NCI-H2081 treated with DMSO at 0.1 percent for 48 hours (cell line): ENCODE results near the gene ABLIM2.

Experiments
- DNase-seq: peaks from one replicate; lab custom pipeline; 2025; lab: John Stamatoyannopoulos, UW

The ABLIM2 gene

DNA sequence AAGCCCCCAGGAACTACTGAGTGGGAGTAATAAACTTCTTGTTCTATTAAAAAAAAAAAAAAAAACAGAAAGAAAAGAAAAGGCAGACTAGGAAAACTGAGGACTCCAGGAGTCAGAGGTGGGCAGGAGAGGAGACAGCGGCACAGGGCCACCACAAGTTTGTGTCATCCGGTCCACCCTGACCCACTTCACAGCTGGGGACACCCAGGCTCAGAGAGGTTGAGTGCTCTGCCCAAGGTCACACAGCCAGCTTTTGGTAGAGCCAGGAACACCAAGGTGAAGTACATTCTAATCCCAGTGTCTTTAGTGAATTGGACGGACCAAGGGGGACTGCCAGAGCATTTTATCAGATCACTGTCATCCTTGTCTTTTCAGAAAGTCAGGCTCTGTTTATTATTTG is 16.4 kb upstream of the ABLIM2 start:
- no peak for DNase-seq

- DNase-seq = no peak
These were observed 15.1 kb upstream of the ABLIM2 start for GRCh38 chr4:8173492-8174242.

- no peak for DNase-seq
These were observed 13.6 kb upstream of the ABLIM2 start for GRCh38 chr4:8171984-8172924.

DNA sequence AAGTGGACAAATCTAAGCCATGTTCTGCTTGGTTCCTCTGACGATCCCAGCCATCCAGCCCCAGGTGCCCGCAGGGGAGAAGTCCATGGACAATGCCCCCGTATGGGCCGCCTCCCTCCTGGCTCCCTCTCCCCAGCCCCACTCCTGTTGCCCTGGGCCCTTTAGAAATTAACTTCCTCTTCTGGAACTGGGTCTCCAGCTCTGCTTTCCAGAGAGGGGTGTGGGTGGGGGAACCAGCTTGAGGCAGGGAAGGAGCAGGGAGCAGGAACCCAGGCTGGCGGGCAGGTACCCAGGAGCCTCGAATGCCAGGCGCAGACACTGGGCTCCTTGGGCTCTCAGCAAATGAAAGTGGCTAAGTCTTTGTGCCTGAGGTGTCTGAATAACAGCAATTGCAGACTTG is 12.7 kb upstream of the ABLIM2 start:
- DNase-seq = no peak

DNA sequence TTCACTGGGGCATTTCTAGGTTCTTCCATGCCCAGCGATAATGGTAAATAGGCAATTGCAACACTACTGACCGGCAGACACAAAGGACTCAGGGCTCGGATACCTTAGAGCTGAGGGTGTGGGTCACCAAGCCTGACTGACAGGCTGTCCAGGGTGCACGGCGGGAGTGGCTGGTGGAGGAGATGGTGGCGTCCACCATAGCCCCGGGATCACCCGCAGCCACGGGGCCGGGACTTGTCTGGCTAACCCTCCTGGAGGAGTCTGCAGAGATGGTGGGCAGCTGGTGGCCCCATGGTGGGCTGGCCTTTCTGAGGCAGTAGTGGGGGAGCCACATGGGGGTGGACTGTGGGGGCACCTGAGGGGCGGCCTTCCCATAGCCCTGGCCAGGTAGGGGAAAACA is 11.7 kb upstream of the ABLIM2 start:
- no peak for DNase-seq

DNA sequence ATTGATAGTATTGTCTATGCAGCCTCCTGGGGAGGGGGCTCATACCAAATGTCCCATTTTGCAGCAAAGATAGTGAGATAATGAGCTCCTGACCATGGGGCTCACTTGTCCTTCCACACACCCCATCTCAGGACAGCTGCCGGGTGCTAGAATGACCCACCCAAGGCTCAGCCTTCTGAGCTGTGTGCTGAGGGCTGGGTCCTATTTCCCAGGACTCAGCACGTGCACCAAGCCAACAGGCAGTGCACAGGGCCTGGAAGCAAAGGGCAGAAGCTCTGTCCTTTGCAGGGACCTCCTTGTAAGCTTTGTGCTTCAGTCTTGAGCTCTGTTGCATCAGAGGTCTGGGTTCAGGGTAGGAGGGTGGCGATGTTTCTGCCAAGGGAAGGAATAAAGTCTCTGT is 11.2 kb upstream of the ABLIM2 start:
- no peak for DNase-seq

DNA sequence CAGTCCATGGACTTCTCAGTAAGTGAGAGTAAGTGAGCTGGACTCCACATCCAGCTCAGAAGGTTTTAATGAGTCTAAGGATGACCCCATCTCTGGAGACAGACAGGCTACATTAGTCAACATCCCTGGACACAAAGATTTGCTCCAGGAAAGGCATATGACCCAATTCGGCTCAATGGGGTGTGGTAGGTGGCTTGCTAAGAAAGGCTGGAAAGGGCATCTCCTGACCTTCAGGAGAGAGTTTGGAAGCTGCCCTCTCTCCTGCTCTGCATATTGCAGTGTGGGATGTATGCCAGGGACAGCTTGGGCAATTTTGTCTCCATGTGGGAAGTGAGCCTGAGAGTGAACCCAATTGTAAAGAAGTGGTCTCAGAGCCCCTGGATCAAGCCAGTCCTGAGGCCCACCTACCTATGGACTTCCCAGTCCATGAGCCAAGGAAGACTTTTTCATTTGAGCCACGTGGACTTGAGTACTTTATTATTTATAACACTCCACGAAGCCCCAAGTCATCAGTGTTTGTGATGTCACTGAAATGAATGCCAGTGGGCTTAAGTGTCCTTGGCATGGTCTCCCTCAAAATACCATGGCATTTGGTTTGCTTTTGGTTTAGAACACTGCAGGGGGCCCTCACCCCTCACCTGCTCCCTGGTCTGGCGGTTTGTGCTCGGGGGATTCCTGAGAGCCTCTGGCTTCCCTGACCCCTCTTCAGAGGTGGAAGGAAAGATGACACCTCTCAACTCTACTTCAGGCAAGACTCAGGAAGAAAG is 10.4 kb upstream of the ABLIM2 start:
- DNase-seq = no peak

- no peak for DNase-seq
These were observed 9.6 kb upstream of the ABLIM2 start for GRCh38 chr4:8168232-8168631.

DNA sequence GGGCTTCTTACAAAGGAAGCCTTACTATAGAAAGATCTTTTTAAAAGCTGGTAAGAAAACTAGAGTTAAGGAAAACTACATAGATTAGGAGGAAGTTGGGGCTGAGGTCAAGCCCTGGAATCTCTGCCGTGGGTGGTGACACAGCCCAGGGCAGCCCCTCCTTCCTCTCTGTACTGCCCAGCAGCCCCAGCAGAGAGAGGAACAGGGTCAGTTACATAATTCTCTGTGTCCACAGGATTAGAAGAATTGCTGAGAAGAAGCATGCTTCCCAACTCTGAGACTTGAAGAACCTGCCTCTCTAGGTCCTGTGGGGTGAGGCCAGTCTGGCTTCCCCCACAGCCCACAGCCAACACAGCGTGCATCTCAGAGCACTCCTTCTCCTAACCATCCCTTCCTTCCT is 9.2 kb upstream of the ABLIM2 start:
- DNase-seq = no peak

DNA sequence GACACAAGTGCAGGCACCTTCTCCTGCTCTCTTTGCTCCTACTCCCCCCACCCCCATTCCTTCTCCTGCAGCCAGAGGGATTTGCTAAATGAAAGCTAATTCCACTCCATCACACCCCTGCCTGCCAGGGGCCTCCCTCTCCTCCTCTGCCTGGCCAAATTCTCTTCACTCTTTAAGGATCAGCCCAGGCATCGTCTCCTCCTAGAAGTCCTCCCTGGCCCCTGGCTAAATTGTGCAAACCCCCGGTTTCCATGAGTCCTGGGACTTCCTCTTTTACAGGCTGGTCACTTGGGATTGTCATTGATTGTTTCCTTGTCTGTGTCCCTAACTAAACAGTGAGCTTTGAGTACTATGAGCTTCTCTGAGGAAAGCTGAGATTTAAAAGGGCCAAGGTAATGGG is 8.7 kb upstream of the ABLIM2 start:
- DNase-seq = no peak

DNA sequence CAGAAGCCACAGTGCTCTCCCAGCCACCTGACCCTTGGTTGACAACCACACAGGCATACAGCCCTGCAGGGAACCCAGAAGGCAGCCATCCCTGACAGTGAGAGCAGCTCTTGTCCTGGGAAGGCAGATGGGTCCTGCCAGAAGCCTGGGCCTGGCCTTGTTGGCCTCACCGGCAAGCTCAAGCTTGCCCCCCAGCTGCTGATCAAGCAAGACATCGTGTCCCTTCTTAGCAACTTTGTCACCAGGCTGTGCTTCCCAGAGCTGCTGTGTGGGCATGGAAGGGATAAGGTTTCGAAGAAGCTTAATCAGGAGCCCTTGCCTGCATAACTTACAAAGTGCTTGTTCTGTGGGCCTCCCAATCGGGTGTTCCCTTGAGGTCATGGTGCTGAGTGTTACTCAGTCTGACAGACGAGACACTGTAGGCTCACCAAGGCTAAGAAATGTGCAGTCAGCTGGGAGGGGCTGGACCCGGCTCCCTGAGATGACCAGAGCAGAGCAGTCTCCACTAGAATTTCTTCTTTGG is 6.8 kb upstream of the ABLIM2 start:
- DNase-seq = no peak

DNA sequence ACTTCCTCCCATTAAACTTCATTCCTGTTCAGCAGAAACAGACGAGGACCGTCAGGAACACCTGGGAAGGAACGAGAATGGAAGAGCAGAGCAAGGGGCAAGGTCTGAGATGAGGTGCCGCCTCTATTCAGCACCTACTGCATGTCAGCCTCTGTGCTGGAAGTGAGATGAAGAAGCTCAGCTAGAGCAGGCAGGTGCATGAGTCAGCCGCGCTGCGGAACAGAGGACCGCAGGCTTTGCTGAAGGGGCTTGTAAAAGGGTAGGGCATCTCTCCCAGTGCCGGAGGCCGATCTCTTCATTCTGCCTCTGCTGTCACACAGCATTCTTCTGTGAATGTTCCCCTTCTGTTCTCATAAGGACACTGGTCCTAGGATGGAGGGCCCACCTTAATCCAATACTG is 6.1 kb upstream of the ABLIM2 start:
- DNase-seq = no peak

GRCh38 chr4:8164194-8164565 is 5.6 kb upstream of the ABLIM2 start:
- DNase-seq = no peak

DNA sequence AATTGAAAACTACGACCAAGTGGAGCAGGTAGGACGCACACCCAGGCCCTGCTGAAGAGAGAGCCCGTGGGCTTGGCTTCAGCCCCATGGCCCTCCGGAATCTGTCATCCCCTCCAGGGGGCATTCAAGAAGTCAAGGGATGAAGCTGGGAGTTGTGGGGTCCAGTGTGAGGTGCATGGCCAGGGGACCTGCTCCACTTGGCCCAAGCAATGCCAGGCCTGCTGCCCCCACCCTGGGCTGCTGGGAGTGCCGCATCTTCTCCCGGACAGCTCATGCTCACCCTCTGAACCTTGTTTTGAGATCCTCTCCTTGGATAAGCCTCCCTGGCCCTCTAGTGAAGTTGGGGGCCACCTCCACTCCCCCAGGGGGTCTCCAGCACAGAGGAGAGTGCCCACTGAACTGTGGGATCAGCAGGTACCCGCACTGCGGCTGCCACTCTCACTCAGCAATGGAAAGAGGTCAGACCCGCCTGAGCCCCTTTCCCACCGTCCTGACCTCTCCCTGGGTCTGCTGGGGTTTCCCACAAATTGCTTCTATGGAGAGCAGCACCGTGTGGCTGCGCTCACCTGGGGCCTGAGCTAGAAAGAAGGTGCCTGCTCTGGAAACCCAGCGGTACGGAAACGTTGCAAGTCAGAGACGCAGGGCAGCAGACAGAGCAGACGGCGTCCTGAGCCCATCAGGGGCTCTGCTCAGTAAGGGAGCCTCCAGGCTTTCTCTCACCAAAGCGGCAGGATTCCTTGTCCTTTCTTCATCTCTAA is 5.0 kb upstream of the ABLIM2 start:
- no peak for DNase-seq

GRCh38 chr4:8163026-8163425 is 4.4 kb upstream of the ABLIM2 start:
- no peak for DNase-seq

DNA sequence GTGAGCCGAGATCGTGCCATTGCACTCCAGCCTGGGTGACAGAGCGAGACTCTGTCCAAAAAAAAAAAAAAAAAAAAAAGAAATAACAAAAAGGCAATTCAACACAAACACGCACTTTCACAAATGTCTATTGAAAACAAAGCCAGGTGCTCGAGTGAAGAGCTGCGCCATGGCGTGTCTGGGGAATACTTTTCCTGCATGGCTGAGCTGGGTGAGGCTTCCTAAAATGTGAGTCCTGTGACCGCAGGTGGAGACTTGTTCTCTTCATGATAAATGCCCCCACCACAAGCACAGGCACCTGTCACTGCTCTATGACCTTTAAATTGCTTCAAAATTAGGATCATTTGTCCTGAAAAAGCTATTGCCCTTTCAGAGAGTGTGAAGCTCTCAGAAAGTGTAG is 4.0 kb upstream of the ABLIM2 start:
- no peak for DNase-seq

- no peak for DNase-seq
These were observed 2.0 kb upstream of the ABLIM2 start for GRCh38 chr4:8160572-8160971.

DNA sequence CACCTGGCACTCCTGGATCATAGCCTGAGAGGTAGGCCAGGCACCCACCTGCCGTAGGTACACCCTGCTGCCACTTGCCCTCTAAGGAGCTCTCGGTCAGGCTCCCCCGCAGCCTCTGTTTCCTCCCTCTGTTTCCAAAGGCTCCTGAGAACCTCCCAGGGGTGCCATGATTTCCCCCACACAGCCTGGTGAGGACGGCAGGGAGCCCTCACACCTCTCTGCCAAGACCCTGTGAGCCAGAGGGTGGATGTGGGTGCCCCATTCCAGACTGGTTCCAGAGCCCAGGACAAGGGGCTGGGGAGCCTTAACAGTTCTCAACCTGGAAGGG is 1.6 kb upstream of the ABLIM2 start:
- no peak for DNase-seq

DNA sequence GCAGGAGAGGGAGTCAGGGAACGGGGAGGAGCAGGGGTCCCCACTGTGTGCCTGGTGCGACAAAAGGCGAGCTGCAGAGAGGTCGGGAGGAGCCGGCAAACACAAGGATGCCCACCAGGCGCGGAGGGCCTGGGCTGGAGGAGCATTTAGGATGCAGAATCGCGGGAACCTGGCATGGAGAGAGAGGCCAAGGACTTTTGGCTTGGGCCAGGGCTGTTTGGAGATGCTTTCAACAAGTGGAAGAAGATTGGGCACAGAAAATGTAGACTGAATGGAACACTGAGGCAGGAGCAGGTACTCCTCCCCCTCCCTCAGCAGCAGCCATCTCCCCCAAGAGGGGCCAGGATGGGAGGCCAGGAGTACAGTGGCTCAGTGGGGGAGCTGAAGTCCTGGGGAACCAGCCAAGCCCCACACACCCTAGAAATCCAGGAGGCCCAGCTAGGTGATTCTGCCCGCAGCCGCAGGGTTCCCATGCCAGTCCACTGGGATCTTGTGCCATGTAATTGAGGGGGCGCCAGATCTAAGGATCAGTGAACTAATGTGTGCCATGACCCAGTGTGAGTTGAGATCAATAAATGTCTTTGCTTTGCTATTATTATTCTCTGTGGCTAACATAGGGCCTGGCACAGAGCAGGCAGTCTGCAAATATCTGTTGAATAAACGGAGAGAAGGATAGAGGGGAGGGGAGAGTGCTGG is 1.1 kb upstream of the ABLIM2 start:
- DNase-seq = peak; percentile 19

DNA sequence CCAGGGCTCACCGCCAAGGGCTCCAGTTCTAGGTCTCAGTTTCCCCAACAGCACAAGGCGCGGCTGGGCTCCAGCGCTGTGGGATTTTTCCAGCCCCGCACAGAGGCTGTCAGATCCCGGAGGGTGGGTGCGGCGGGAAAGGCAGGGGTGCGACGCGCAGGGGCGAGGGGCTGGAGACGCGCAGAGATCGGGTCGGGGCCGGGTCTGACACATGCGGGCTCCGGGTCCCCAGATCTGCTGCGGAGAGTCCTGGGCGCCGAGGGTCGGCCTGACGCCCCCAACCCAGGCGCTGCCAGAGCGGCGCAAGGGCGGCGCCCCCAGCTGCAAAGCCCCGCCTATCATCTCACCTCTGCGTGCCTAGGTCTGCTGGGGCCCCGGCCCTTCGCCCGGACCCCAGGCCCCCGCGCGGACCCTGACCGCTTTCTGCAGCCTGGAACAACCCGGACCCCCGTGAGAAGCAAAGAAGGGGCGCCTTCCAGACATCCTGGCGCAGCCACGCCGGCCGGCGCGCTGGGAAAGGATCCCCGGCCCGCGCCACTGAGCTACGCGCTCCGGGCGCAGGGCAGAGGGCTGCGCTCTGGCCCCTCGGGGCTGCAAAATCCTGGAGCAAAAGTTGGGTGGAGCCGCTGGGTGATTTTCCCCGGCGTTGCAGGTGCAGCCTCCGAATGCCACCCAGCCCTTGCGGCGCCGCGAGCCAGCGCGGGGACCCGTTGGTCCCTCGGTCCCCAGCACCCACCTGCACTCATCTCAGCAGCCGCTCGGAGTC is 486 bp downstream of the ABLIM2 start:
- no peak for DNase-seq
